HepG2 (cell line): Measurements from ENCODE around the gene ZNF511. TPM values are rescaled to one million over a fixed set of nuclear protein-coding genes. Genes with fewer than 3 reads are reported as not detected.

Source experiments
- ARID2 ChIP-seq: sonication (generic); formaldehyde crosslinking; IDR thresholded peaks from 2 replicates; pipeline ENCODE4 v1.8.1; 2022; ENCODE audit warnings: mild to moderate bottlenecking, missing genetic modification reagents, borderline replicate concordance
- ATF5 ChIP-seq: sonication (generic); formaldehyde crosslinking; IDR thresholded peaks from 2 replicates; pipeline ENCODE4 v1.4.0; 2020; ENCODE audit warnings: mild to moderate bottlenecking, low read depth, missing genetic modification reagents
- ATF7-NPFF ChIP-seq: sonication (generic); formaldehyde crosslinking; IDR thresholded peaks from 2 replicates; pipeline ENCODE4 v1.8.1; 2023; ENCODE audit warnings: mild to moderate bottlenecking, low read depth, missing genetic modification reagents, moderate library complexity
- E2F1 ChIP-seq: sonication (generic); formaldehyde crosslinking; IDR thresholded peaks from 2 replicates; pipeline ENCODE4 v1.5.0; 2020; ENCODE audit warnings: missing genetic modification reagents
- EP300 ChIP-seq, 3 experiments: sonication (generic) in 1 of 3; formaldehyde crosslinking in 1 of 3; IDR thresholded peaks; 2 replicates each; pipeline versions ENCODE4 v1.5.1 to v1.6.1; 2011 to 2020; ENCODE audit warnings: low read depth in 2 of 3, low read length in 2 of 3, borderline replicate concordance in 1 of 3, improper control_type of control experiment in 1 of 3, mild to moderate bottlenecking in 1 of 3, missing genetic modification reagents in 1 of 3, moderate library complexity in 1 of 3
- GLI4 ChIP-seq: sonication (generic); formaldehyde crosslinking; IDR thresholded peaks from 2 replicates; pipeline ENCODE4 v1.5.1; 2020; ENCODE audit warnings: missing genetic modification reagents, mild to moderate bottlenecking, moderate library complexity, borderline replicate concordance
- HDAC6 ChIP-seq: fragments of 200-600 bp; sonication (generic); IDR thresholded peaks from 2 replicates; pipeline ENCODE4 v1.7.0; 2017; ENCODE audit warnings: mild to moderate bottlenecking, antibody characterized with exemption, low read length, low read depth
- JARID2 ChIP-seq: sonication (generic); formaldehyde crosslinking; IDR thresholded peaks from 2 replicates; pipeline ENCODE4 v1.8.1; 2023; ENCODE audit warnings: missing genetic modification reagents, inconsistent platforms; ENCODE audit not compliant: insufficient replicate concordance
- KDM1A ChIP-seq: IDR thresholded peaks from 2 replicates; pipeline ENCODE4 v1.6.1; 2016; ENCODE audit warnings: missing compliant biosample characterization
- KDM5A ChIP-seq: fragments of 200-600 bp; sonication (generic); IDR thresholded peaks from 2 replicates; pipeline ENCODE4 v1.7.0; 2018; ENCODE audit warnings: antibody characterized with exemption, mild to moderate bottlenecking, low read length, borderline replicate concordance
- KDM6A ChIP-seq: IDR thresholded peaks from 2 replicates; pipeline ENCODE4 v1.6.1; 2016; ENCODE audit warnings: low read depth
- MXD1 ChIP-seq: sonication (generic); formaldehyde crosslinking; IDR thresholded peaks from 2 replicates; pipeline ENCODE4 v1.4.0; 2020; ENCODE audit warnings: mild to moderate bottlenecking, missing genetic modification reagents
- MYPOP ChIP-seq: sonication (generic); formaldehyde crosslinking; IDR thresholded peaks from 2 replicates; pipeline ENCODE4 v1.8.1; 2023; ENCODE audit warnings: mild to moderate bottlenecking, moderate library complexity, missing genetic modification reagents
- NFE2L1 ChIP-seq: sonication (generic); formaldehyde crosslinking; IDR thresholded peaks from 2 replicates; pipeline ENCODE4 v1.4.0; 2020; ENCODE audit warnings: missing genetic modification reagents, mild to moderate bottlenecking, borderline replicate concordance
- PBX3 ChIP-seq: sonication (generic); formaldehyde crosslinking; IDR thresholded peaks from 2 replicates; pipeline ENCODE4 v1.8.1; 2023; ENCODE audit warnings: missing genetic modification reagents, inconsistent platforms, borderline replicate concordance
- REL ChIP-seq: sonication (generic); formaldehyde crosslinking; conservative IDR thresholded peaks from 2 replicates; pipeline ENCODE4 v1.8.0; 2022; ENCODE audit warnings: mild to moderate bottlenecking, missing genetic modification reagents, moderate library complexity
- ZFP36L2 ChIP-seq: sonication (generic); formaldehyde crosslinking; IDR thresholded peaks from 2 replicates; pipeline ENCODE4 v1.4.0; 2020; ENCODE audit warnings: missing genetic modification reagents
- ZFY ChIP-seq: sonication (generic); formaldehyde crosslinking; IDR thresholded peaks from 2 replicates; pipeline ENCODE4 v1.4.0; 2020; ENCODE audit warnings: missing genetic modification reagents
- ZNF543 ChIP-seq: sonication (generic); formaldehyde crosslinking; IDR thresholded peaks from 2 replicates; pipeline ENCODE4 v1.4.0; 2020; ENCODE audit warnings: mild to moderate bottlenecking, missing genetic modification reagents
- ZNF788 ChIP-seq: sonication (generic); formaldehyde crosslinking; IDR thresholded peaks from 2 replicates; pipeline ENCODE4 v1.5.0; 2020; ENCODE audit warnings: mild to moderate bottlenecking, missing genetic modification reagents, borderline replicate concordance
- polyA plus RNA-seq, 8 experiments: library from polyadenylated mRNA; depleted of rRNA in 3 of 8; stranded (reverse) in 7 of 8; unstranded in 1 of 8; fragments of >200 nt; fragmentation: Illumina TruSeq in 4 of 8; extraction: Trizol in 4 of 8; gene quantifications; 2 replicates each; pipeline versions ENCODE4 v1.2.1 to v1.2.3, GENCODE V29; 2011 to 2016; ENCODE audit warnings: low read depth in 4 of 8, missing spikeins in 1 of 8, mixed read lengths in 1 of 8; ENCODE audit not compliant: insufficient read depth in 1 of 8
- total RNA-seq, 5 experiments: library from RNA; depleted of rRNA; stranded (reverse); fragments of >200 nt; fragmentation: Illumina TruSeq; extraction: Trizol; gene quantifications; 2 replicates each; pipeline ENCODE4 v1.2.3, GENCODE V29; 2016; ENCODE audit warnings: low read depth in 1 of 5
- TF ChIP-seq, protein P1 (sequence below): IDR thresholded peaks from 2 replicates; pipeline ENCODE4 v1.6.1; 2016; ENCODE audit warnings: missing genetic modification reagents, missing compliant biosample characterization
- TF ChIP-seq, protein P2 (sequence below): sonication (generic); formaldehyde crosslinking; IDR thresholded peaks from 2 replicates; pipeline ENCODE4 v1.4.0; 2020; ENCODE audit warnings: missing genetic modification reagents, borderline replicate concordance

Gene ZNF511
- total and polyA plus RNA-seq, 2 of the 13 experiments (the other 11 are each of a cell fraction or from before 2014, with no cell fraction given) = 35.6 to 66.4 TPM

- TF ChIP-seq ATF5 (no peak), ARID2 (CRISPR knock-in tag) (no peak), ZFY (peak; percentile 98), E2F1 (CRISPR knock-in tag) (peak; percentile 8; the same call in 1 of the 2 replicates), JARID2 (CRISPR knock-in tag) (no peak), ZNF543 (CRISPR knock-in tag) (no peak), EP300 (IDR thresholded peaks at IDR 0.05; ENCODE audit: low read depth in 2 of 2, low read length in 2 of 2) (no peak; a peak in 1 of 4 replicates), EP300 (CRISPR knock-in tag; IDR thresholded peaks at IDR 0.05; ENCODE audit: borderline replicate concordance) (no peak), MYPOP (no peak), KDM1A (CRISPR knock-in tag) (no peak), GLI4 (CRISPR knock-in tag) (peak; percentile 6; the same call in 1 of the 2 replicates), ATF7-NPFF (no peak; the same call in 1 of the 2 replicates), PBX3 (CRISPR knock-in tag) (no peak), MXD1 (no peak; the same call in 1 of the 2 replicates), REL (CRISPR knock-in tag) (no peak), KDM5A (peak; percentile 87), ZFP36L2 (CRISPR knock-in tag) (no peak), KDM6A (CRISPR knock-in tag) (no peak), HDAC6 (no peak), NFE2L1 (CRISPR knock-in tag) (no peak), ZNF788 (0 out of 2 replicates have a peak, but pooled peaks have one; percentile 47)
- TF ChIP-seq, protein P1, sequence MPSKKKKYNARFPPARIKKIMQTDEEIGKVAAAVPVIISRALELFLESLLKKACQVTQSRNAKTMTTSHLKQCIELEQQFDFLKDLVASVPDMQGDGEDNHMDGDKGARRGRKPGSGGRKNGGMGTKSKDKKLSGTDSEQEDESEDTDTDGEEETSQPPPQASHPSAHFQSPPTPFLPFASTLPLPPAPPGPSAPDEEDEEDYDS (CRISPR knock-in tag) = no peak
- TF ChIP-seq, protein P2, sequence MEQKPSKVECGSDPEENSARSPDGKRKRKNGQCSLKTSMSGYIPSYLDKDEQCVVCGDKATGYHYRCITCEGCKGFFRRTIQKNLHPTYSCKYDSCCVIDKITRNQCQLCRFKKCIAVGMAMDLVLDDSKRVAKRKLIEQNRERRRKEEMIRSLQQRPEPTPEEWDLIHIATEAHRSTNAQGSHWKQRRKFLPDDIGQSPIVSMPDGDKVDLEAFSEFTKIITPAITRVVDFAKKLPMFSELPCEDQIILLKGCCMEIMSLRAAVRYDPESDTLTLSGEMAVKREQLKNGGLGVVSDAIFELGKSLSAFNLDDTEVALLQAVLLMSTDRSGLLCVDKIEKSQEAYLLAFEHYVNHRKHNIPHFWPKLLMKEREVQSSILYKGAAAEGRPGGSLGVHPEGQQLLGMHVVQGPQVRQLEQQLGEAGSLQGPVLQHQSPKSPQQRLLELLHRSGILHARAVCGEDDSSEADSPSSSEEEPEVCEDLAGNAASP (CRISPR knock-in tag) = no peak
Measured at GRCh38 chr10:133308421-133309099, at the start of gene ZNF511, which contains the start of gene TUBGCP2 (continued).
